ENCODE data around the gene GNG8. TPM values are rescaled to one million over a fixed set of nuclear protein-coding genes. Genes with fewer than 3 reads are reported as not detected.

GNG8 gene
- total RNA-seq, 1 donor = not detected

- H3K4me1 ChIP-seq (ENCODE audit: insufficient read depth, low read length) = peaks cover 7% of the 10 kb centered on the region
- no peak overlapping the region for H3K4me3 ChIP-seq (ENCODE audit: low read length)
- H3K27me3 ChIP-seq (ENCODE audit: insufficient read depth, low read length) = peaks cover 34% of the 10 kb centered on the region
- no peaks in the 10 kb centered on the region for H3K9me3 ChIP-seq (ENCODE audit: low read depth, low read length)
These were observed 18.7 kb upstream of the GNG8 start for GRCh38 chr19:46654621-46655152.

DNA sequence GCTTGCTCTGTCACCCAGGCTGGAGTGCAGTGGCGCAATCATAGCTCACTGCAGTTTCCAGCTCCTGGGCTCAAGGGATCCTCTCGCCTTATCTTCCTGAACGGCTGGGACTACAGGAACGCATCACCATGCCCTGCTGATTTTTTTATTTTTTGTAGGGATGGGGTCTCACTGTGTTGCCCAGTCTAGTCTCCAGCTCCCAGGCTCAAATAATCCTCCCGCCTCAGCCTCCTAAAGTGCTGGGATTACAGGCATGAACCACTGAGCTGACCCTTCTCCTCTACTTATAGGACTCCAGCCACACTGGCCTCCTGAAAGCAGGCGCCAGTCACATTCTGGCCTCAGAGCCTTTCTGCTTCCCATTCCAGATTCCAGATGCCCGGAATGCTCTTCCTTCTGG, 14.4 kb upstream of the GNG8 start:
- H3K4me1 ChIP-seq (ENCODE audit: insufficient read depth, low read length) = peaks cover 9% of the 10 kb centered on the region
- no peaks in the 10 kb centered on the region for H3K9me3 ChIP-seq (ENCODE audit: low read depth, low read length)
- H3K27me3 ChIP-seq (ENCODE audit: insufficient read depth, low read length) = peaks cover 37% of the 10 kb centered on the region
- no peak overlapping the region for H3K4me3 ChIP-seq (ENCODE audit: low read length)

- no peaks in the 10 kb centered on the region for H3K9me3 ChIP-seq (ENCODE audit: low read depth, low read length)
- peaks cover 40% of the 10 kb centered on the region for H3K27me3 ChIP-seq (ENCODE audit: insufficient read depth, low read length)
- H3K4me3 ChIP-seq (ENCODE audit: low read length) = no peak overlapping the region
- peaks cover 9% of the 10 kb centered on the region for H3K4me1 ChIP-seq (ENCODE audit: insufficient read depth, low read length)
These were observed 13.3 kb upstream of the GNG8 start for GRCh38 chr19:46648961-46649960.

DNA sequence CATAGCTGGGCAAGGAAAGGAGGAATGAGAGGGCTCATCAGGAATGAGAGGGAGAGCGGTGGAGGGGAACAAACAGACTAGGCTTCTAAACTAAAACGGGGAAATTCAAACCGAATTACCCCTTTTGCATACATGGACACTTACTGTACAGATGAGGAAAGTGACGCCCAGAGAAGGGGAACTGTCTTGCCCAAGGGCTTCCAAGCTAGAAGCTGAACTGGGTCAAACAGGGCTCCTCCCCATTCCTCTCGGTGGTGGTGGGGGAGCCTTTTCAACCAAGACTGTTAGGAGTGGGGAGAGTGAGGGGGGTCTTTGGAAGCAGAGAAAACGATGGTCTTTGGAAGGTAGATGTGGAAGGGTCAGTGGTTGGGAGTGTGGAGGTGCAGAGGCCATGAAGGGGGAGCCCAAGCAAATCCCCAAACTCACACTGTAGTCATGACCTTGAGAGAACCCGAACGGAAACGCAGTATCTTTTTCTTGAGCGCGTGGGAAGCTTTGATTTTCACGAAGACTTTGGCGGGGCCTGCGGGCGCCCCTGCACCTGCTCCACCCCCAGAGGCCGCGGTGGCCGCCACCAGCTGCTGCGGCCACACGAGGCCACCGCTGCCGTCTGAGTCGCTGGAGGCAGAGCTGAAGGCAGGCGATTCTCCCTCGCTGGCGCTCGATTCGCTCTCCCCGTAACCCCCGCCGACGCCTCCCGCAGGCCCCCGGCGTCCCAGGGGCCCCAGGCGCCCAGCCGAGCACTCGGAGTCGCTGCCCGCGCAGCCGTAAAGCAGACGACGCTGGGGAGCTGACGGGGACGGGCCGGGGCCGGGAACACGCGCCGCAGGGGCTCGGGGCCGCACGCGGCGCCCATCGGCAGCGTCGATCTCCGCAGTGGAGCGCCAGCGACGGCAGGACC, 12.3 kb upstream of the GNG8 start:
- H3K4me1 ChIP-seq (ENCODE audit: insufficient read depth, low read length) = peaks cover 9% of the 10 kb centered on the region
- H3K9me3 ChIP-seq (ENCODE audit: low read depth, low read length) = no peaks in the 10 kb centered on the region
- H3K27me3 ChIP-seq (ENCODE audit: insufficient read depth, low read length) = peaks cover 40% of the 10 kb centered on the region
- no peak overlapping the region for H3K4me3 ChIP-seq (ENCODE audit: low read length)

GRCh38 chr19:46646402-46646801, 10.4 kb upstream of the GNG8 start:
- Histone ChIP-seq H3K4me1 (ENCODE audit: insufficient read depth, low read length) (peaks cover 9% of the 10 kb centered on the region), H3K4me3 (ENCODE audit: low read length) (no peak overlapping the region), H3K9me3 (ENCODE audit: low read depth, low read length) (no peaks in the 10 kb centered on the region), H3K27me3 (ENCODE audit: insufficient read depth, low read length) (peaks cover 40% of the 10 kb centered on the region)

- H3K4me3 ChIP-seq (ENCODE audit: low read length) = no peak overlapping the region
- H3K9me3 ChIP-seq (ENCODE audit: low read depth, low read length) = no peaks in the 10 kb centered on the region
- peaks cover 41% of the 10 kb centered on the region for H3K27me3 ChIP-seq (ENCODE audit: insufficient read depth, low read length)
- peaks cover 13% of the 10 kb centered on the region for H3K4me1 ChIP-seq (ENCODE audit: insufficient read depth, low read length)
These were observed 8.7 kb upstream of the GNG8 start for GRCh38 chr19:46644720-46645119.

GRCh38 chr19:46640656-46641055, 4.7 kb upstream of the GNG8 start:
- Histone ChIP-seq H3K4me1 (ENCODE audit: insufficient read depth, low read length) (peaks cover 25% of the 10 kb centered on the region), H3K4me3 (ENCODE audit: low read length) (no peak overlapping the region), H3K27me3 (ENCODE audit: insufficient read depth, low read length) (peaks cover 31% of the 10 kb centered on the region), H3K9me3 (ENCODE audit: low read depth, low read length) (no peaks in the 10 kb centered on the region)

GRCh38 chr19:46639358-46640182, 3.6 kb upstream of the GNG8 start:
- Histone ChIP-seq H3K4me3 (ENCODE audit: low read length) (peak overlapping the region; percentile 24), H3K9me3 (ENCODE audit: low read depth, low read length) (no peaks in the 10 kb centered on the region), H3K4me1 (ENCODE audit: insufficient read depth, low read length) (peaks cover 31% of the 10 kb centered on the region), H3K27me3 (ENCODE audit: insufficient read depth, low read length) (peaks cover 26% of the 10 kb centered on the region)

DNA sequence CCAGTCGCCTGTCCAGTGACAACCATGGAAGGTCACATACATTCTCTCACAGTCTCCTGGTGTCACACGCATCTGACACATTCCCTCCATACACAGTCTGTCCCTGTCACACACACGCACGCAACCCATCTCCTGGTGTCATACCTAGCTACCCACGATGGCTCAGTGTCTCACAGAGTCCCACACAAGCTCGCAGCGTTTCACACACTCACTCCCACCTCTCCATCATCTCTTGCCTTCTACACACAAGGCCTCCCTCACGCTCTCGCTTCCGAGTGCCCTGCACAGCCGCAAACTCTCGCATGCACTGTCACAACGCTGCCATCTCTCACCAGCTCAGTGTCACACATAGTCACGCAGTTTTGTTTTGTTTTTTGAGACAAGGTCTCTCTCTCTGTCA, 1.2 kb upstream of the GNG8 start:
- peaks cover 45% of the 10 kb centered on the region for H3K4me1 ChIP-seq (ENCODE audit: insufficient read depth, low read length)
- no peak overlapping the region for H3K4me3 ChIP-seq (ENCODE audit: low read length)
- no peaks in the 10 kb centered on the region for H3K9me3 ChIP-seq (ENCODE audit: low read depth, low read length)
- peaks cover 26% of the 10 kb centered on the region for H3K27me3 ChIP-seq (ENCODE audit: insufficient read depth, low read length)

DNA sequence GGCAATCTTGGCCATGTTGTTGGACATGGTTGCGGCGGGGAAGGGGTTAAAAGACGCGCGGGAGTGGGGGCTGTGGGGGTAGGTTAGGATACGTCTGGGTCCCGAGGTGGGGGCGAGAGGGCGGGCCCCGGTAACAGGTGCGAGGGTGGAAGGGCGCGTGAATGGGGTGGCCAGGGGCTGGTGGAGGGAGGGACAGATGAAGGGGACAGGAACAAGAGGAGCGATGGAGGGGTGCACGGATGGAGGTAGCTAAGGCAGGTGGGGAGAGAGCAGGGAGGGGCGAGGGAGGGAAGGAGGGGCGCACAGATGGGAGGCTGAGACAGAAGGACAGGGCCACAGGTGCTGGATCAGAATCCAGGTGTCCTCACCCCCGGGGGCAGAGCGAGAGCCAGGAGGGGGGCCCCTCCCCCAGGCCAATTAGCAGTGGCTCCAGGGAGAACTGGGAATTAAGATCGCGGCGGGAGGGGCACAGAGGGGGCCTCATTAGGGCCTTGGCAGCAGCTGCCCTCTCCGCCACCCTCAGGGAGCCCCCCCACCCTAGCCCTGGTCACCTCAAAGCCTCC, 1.3 kb downstream of the GNG8 start:
- Histone ChIP-seq H3K4me3 (ENCODE audit: low read length) (no peak overlapping the region), H3K9me3 (ENCODE audit: low read depth, low read length) (no peaks in the 10 kb centered on the region), H3K4me1 (ENCODE audit: insufficient read depth, low read length) (peaks cover 41% of the 10 kb centered on the region), H3K27me3 (ENCODE audit: insufficient read depth, low read length) (peaks cover 14% of the 10 kb centered on the region)

GRCh38 chr19:46634045-46634655, 1.9 kb downstream of the GNG8 start:
- Histone ChIP-seq H3K4me3 (ENCODE audit: low read length) (peak overlapping the region; percentile 2), H3K27me3 (ENCODE audit: insufficient read depth, low read length) (peaks cover 9% of the 10 kb centered on the region), H3K9me3 (ENCODE audit: low read depth, low read length) (no peaks in the 10 kb centered on the region), H3K4me1 (ENCODE audit: insufficient read depth, low read length) (peaks cover 35% of the 10 kb centered on the region)

- no peak overlapping the region for H3K4me3 ChIP-seq (ENCODE audit: low read length)
- peaks cover 8% of the 10 kb centered on the region for H3K27me3 ChIP-seq (ENCODE audit: insufficient read depth, low read length)
- peaks cover 24% of the 10 kb centered on the region for H3K4me1 ChIP-seq (ENCODE audit: insufficient read depth, low read length)
- H3K9me3 ChIP-seq (ENCODE audit: low read depth, low read length) = no peaks in the 10 kb centered on the region
These were observed 2.9 kb downstream of the GNG8 start for GRCh38 chr19:46633130-46633529.

GRCh38 chr19:46631481-46631880, 4.5 kb downstream of the GNG8 start:
- Histone ChIP-seq H3K4me3 (ENCODE audit: low read length) (no peak overlapping the region), H3K9me3 (ENCODE audit: low read depth, low read length) (no peaks in the 10 kb centered on the region), H3K4me1 (ENCODE audit: insufficient read depth, low read length) (peaks cover 22% of the 10 kb centered on the region), H3K27me3 (ENCODE audit: insufficient read depth, low read length) (peaks cover 3% of the 10 kb centered on the region)
